ENCODE data around the gene SAPCD1. TPM values are rescaled to one million over a fixed set of nuclear protein-coding genes. Genes with fewer than 3 reads are reported as not detected.

SAPCD1 gene
- total and polyA plus RNA-seq, 10 of the 15 experiments (the other 5 are each of a cell fraction or from before 2014, with no cell fraction given), result 1.6 to 13.0 (median 5.4) TPM

DNA sequence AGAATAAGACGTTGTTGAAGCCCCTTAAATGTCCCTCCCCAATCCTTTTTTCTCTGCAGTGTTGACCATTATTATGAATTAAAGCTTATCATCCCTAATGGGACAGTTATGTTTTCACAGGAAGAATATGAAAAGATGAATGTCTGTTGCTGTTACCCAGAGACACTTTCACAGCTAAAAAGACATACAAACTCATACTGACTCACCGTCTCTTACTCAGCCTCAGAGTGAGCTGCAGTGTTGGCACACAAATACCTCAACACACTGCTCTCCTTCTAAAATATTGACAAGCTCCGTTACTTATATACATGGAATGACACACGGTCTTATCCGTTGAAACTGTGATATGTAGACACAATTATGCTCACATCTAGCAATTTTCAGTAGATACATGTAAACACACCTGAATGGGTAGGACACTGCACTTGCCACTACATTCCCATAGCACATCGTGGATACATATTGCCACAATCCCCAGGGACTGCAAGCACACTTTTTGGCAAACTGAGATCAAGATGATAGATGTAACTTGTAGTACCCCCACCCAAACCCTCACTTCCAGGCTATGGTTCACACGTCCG is 9.6 kb upstream of the SAPCD1 start:
- H3K9ac ChIP-seq (ENCODE audit: control insufficient read depth, insufficient read depth, low read length), result no peak overlapping the region
- H3K79me2 ChIP-seq (ENCODE audit: control insufficient read depth, insufficient read depth, low read length), result no peaks in the 10 kb centered on the region
- no peak overlapping the region for H3K27ac ChIP-seq (ENCODE audit: control insufficient read depth, insufficient read depth)
- H3K4me3 ChIP-seq, result no peak overlapping the region
- TF ChIP-seq EED (IDR thresholded peaks at IDR 0.05; ENCODE audit: low read depth), result no peak
- TF ChIP-seq, protein P1, sequence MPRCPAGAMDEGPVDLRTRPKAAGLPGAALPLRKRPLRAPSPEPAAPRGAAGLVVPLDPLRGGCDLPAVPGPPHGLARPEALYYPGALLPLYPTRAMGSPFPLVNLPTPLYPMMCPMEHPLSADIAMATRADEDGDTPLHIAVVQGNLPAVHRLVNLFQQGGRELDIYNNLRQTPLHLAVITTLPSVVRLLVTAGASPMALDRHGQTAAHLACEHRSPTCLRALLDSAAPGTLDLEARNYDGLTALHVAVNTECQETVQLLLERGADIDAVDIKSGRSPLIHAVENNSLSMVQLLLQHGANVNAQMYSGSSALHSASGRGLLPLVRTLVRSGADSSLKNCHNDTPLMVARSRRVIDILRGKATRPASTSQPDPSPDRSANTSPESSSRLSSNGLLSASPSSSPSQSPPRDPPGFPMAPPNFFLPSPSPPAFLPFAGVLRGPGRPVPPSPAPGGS (IDR thresholded peaks at IDR 0.05; ENCODE audit: borderline replicate concordance, insufficient read depth, low read depth, low read length, poor library complexity, severe bottlenecking), result peak; percentile 74
- intact Hi-C loops (cut with micrococcal nuclease; ENCODE audit: unreplicated experiment), result no loop called here
- H3K27me3 ChIP-seq (replicated peaks in 1 of 2; ENCODE audit: control insufficient read depth in 2 of 2, insufficient read depth in 2 of 2, low read length in 1 of 2), result no peaks in the 10 kb centered on the region
- no peaks in the 10 kb centered on the region for H3K4me1 ChIP-seq (ENCODE audit: control insufficient read depth, insufficient read depth, low read length)
- ChIA-PET RAD21 (ENCODE audit: unreplicated experiment) (no interaction called here), POLR2A (interaction anchor here (0.7 kb wide), 1 partner anchor 123 kb away, joined by 3 read pairs; no protein-coding TSS in a partner anchor), CTCF (interaction anchor here (0.5 to 2.1 kb wide), 3 partner anchors 13 to 135 kb away, joined by 3 to 8 read pairs (median 5); partner anchors contain the start of gene MSH5), SMC1A (ENCODE audit: uncharacterized antibody, unreplicated experiment) (interaction anchor here (1.1 kb wide), 1 partner anchor 30 kb away, joined by 3 read pairs; no protein-coding TSS in a partner anchor)
- ATAC-seq, result no peak
- FAIRE-seq, result no peak
- no peaks in the 10 kb centered on the region for H3K9me3 ChIP-seq (replicated peaks; ENCODE audit: control insufficient read depth, insufficient read depth, low read length)
- 85% methylated on average over 8 of the region's 8 CpGs for WGBS (ENCODE audit: insufficient coverage, insufficient replicate concordance, low lambda C conversion rate, missing lambda C conversion rate)
- no peak overlapping the region for H3K4me2 ChIP-seq (ENCODE audit: control insufficient read depth, insufficient read depth)
- H4K20me1 ChIP-seq (ENCODE audit: control insufficient read depth, insufficient read depth), result no peaks in the 10 kb centered on the region
- peaks cover 0 to 3% of the 10 kb centered on the region in 2 experiments; a peak in 1 of 4 replicates for H3K36me3 ChIP-seq (ENCODE audit: control insufficient read depth in 2 of 2, insufficient read depth in 2 of 2, low read length in 1 of 2)
- H2AFZ ChIP-seq (ENCODE audit: control insufficient read depth, low read depth, low read length), result no peak overlapping the region
- in situ Hi-C loops (cut with MboI), result no loop called here
- DNase-seq (ENCODE audit: low read depth, low spot score), result no peak
- BruUV-seq (replicated peaks), result no TSS peak

DNA sequence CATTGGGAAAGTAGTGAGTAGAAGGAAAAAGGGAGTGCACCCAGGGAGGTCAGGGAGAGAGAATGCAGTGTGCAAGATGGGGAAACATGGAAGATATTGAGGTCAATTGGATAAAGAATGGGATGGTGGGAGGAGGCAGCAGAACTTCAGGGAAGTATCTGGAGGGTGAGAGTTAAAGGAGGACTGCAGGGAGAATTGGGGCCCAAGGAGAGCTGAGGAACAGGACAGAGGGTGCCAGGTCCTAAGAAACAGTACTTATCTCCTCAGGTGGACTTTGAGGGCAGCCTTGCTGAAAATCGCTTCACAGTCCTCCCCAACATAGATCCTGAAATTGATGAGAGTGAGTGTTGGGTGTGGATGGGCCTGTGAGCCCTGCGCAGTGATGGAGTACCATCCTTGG is 4.2 kb upstream of the SAPCD1 start:
- Histone ChIP-seq H3K27ac (ENCODE audit: control insufficient read depth, insufficient read depth) (no peak overlapping the region), H3K9me3 (replicated peaks; ENCODE audit: control insufficient read depth, insufficient read depth, low read length) (no peaks in the 10 kb centered on the region), H3K4me2 (ENCODE audit: control insufficient read depth, insufficient read depth) (no peak overlapping the region), H3K4me1 (ENCODE audit: control insufficient read depth, insufficient read depth, low read length) (no peaks in the 10 kb centered on the region), H3K36me3 (ENCODE audit: control insufficient read depth in 2 of 2, insufficient read depth in 2 of 2, low read length in 1 of 2) (no peaks in the 10 kb centered on the region; a peak in 2 of 4 replicates), H4K20me1 (ENCODE audit: control insufficient read depth, insufficient read depth) (no peaks in the 10 kb centered on the region), H2AFZ (ENCODE audit: control insufficient read depth, low read depth, low read length) (no peak overlapping the region), H3K9ac (ENCODE audit: control insufficient read depth, insufficient read depth, low read length) (no peak overlapping the region), H3K4me3 (no peak overlapping the region), H3K27me3 (replicated peaks in 1 of 2; ENCODE audit: control insufficient read depth in 2 of 2, insufficient read depth in 2 of 2, low read length in 1 of 2) (no peaks in the 10 kb centered on the region), H3K79me2 (ENCODE audit: control insufficient read depth, insufficient read depth, low read length) (no peaks in the 10 kb centered on the region)
- 97% methylated on average over 2 of the region's 2 CpGs for WGBS (ENCODE audit: insufficient coverage, insufficient replicate concordance, low lambda C conversion rate, missing lambda C conversion rate)
- intact Hi-C loops (cut with micrococcal nuclease; ENCODE audit: unreplicated experiment), result no loop called here
- POLR2A ChIA-PET, result interaction anchor here (1.0 kb wide), 1 partner anchor 43 kb away, joined by 3 read pairs; no protein-coding TSS in a partner anchor
- SMC1A ChIA-PET (ENCODE audit: uncharacterized antibody, unreplicated experiment), result no interaction called here
- RAD21 ChIA-PET (ENCODE audit: unreplicated experiment), result interaction anchor here (0.9 kb wide), 1 partner anchor 19 kb away, joined by 5 read pairs; the partner anchor contains the start of gene MSH5
- CTCF ChIA-PET, result interaction anchor here (1.0 to 4.2 kb wide), 3 partner anchors 12 to 132 kb away, joined by 3 to 24 read pairs (median 3); no protein-coding TSS in a partner anchor
- in situ Hi-C loops (cut with MboI), result no loop called here
- no TSS peak for BruUV-seq (replicated peaks)
- DNase-seq (ENCODE audit: low read depth, low spot score) (no peak), ATAC-seq (no peak), FAIRE-seq (no peak)
- TF ChIP-seq FOXM1 (IDR thresholded peaks at IDR 0.05; ENCODE audit: low read depth, low read length) (no peak), TAF1 (IDR thresholded peaks at IDR 0.05; ENCODE audit: borderline replicate concordance, low read depth, low read length) (no peak), ZSCAN29 (IDR thresholded peaks at IDR 0.05) (no peak), HDAC6 (IDR thresholded peaks at IDR 0.05; ENCODE audit: unreplicated experiment) (no peak)
- TF ChIP-seq, protein P2, sequence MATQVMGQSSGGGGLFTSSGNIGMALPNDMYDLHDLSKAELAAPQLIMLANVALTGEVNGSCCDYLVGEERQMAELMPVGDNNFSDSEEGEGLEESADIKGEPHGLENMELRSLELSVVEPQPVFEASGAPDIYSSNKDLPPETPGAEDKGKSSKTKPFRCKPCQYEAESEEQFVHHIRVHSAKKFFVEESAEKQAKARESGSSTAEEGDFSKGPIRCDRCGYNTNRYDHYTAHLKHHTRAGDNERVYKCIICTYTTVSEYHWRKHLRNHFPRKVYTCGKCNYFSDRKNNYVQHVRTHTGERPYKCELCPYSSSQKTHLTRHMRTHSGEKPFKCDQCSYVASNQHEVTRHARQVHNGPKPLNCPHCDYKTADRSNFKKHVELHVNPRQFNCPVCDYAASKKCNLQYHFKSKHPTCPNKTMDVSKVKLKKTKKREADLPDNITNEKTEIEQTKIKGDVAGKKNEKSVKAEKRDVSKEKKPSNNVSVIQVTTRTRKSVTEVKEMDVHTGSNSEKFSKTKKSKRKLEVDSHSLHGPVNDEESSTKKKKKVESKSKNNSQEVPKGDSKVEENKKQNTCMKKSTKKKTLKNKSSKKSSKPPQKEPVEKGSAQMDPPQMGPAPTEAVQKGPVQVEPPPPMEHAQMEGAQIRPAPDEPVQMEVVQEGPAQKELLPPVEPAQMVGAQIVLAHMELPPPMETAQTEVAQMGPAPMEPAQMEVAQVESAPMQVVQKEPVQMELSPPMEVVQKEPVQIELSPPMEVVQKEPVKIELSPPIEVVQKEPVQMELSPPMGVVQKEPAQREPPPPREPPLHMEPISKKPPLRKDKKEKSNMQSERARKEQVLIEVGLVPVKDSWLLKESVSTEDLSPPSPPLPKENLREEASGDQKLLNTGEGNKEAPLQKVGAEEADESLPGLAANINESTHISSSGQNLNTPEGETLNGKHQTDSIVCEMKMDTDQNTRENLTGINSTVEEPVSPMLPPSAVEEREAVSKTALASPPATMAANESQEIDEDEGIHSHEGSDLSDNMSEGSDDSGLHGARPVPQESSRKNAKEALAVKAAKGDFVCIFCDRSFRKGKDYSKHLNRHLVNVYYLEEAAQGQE (IDR thresholded peaks at IDR 0.05; ENCODE audit: low read depth, low read length), result no peak
- TF ChIP-seq, protein P3, sequence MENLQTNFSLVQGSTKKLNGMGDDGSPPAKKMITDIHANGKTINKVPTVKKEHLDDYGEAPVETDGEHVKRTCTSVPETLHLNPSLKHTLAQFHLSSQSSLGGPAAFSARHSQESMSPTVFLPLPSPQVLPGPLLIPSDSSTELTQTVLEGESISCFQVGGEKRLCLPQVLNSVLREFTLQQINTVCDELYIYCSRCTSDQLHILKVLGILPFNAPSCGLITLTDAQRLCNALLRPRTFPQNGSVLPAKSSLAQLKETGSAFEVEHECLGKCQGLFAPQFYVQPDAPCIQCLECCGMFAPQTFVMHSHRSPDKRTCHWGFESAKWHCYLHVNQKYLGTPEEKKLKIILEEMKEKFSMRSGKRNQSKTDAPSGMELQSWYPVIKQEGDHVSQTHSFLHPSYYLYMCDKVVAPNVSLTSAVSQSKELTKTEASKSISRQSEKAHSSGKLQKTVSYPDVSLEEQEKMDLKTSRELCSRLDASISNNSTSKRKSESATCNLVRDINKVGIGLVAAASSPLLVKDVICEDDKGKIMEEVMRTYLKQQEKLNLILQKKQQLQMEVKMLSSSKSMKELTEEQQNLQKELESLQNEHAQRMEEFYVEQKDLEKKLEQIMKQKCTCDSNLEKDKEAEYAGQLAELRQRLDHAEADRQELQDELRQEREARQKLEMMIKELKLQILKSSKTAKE (IDR thresholded peaks at IDR 0.05; ENCODE audit: low read depth, poor library complexity, severe bottlenecking), result no peak

Data from GM12878 (cell line).